Stimulated activated CD8-positive, alpha-beta memory T cell treated with anti-CD3 and anti-CD28 coated beads, Interleukin-4, amount 100 ng/mL, for 1 hour (primary cell): ENCODE data around the gene ATP13A1.

Experiments used
- DNase-seq, 2 donors: peaks; one replicate each; pipeline ENCODE4 v3.0.0-alpha.2; 2020; ENCODE audit warnings: low read depth in 2 of 2, low spot score in 1 of 2

Gene ATP13A1

GRCh38 chr19:19645233-19645870 is 18.1 kb downstream of the ATP13A1 start:
- no peak for DNase-seq

- DNase-seq, result no peak
Observed at GRCh38 chr19:19644054-19644388, 19.5 kb downstream of the ATP13A1 start.

- peak; percentile 75 to 81 for DNase-seq
Observed at GRCh38 chr19:19643158-19644053, 20.1 kb downstream of the ATP13A1 start, which contains the start of gene GMIP. Gene GMIP (minus strand): TSS chr19:19643657. CDS start chr19:19643529, 128 bp downstream.

- DNase-seq, result no peak
Observed at GRCh38 chr19:19642506-19643157, 20.8 kb downstream of the ATP13A1 start.

GRCh38 chr19:19637523-19638251 is 25.8 kb downstream of the ATP13A1 start:
- no peak for DNase-seq

GRCh38 chr19:19637186-19637522 is 26.3 kb downstream of the ATP13A1 start:
- DNase-seq, result no peak

GRCh38 chr19:19636573-19637185 is 26.8 kb downstream of the ATP13A1 start:
- no peak for DNase-seq

- no peak for DNase-seq
Observed at GRCh38 chr19:19635313-19635702, 28.2 kb downstream of the ATP13A1 start.

GRCh38 chr19:19634516-19635312 is 28.8 kb downstream of the ATP13A1 start:
- DNase-seq, result no peak

GRCh38 chr19:19633711-19634515 is 29.6 kb downstream of the ATP13A1 start:
- DNase-seq, result no peak

- no peak for DNase-seq
Observed at GRCh38 chr19:19632661-19633060, 30.8 kb downstream of the ATP13A1 start.

GRCh38 chr19:19631346-19631745 is 32.1 kb downstream of the ATP13A1 start:
- DNase-seq, result no peak

GRCh38 chr19:19630426-19630825 is 33.0 kb downstream of the ATP13A1 start:
- DNase-seq, result no peak

GRCh38 chr19:19630062-19630414 is 33.4 kb downstream of the ATP13A1 start:
- no peak for DNase-seq

- peak in 1 of 2 donors; percentile 6 for DNase-seq
Observed at GRCh38 chr19:19628501-19629134, 34.9 kb downstream of the ATP13A1 start.

GRCh38 chr19:19627621-19628500 is 35.6 kb downstream of the ATP13A1 start, which contains the start of gene LPAR2:
Gene LPAR2 (minus strand): TSS chr19:19628220. CDS start chr19:19627275, 945 bp downstream.
- peak; percentile 49 to 58 for DNase-seq

GRCh38 chr19:19626516-19627472 is 36.7 kb downstream of the ATP13A1 start:
- DNase-seq, result no peak
